ENCODE results near the gene OTOGL. TPM values are rescaled to one million over a fixed set of nuclear protein-coding genes. Genes with fewer than 3 reads are reported as not detected.
"Not testable (repeated sequence)": the region's sequence is repeated elsewhere in the genome, so short reads cannot be mapped to it uniquely, and the experiment has no call there.

The OTOGL gene
- total and polyA plus RNA-seq, 4 donors = 0.54 to 0.99 (median 0.57) TPM

GRCh38 chr12:80307436-80307835 is 208.1 kb downstream of the OTOGL start:
- H3K9me3 ChIP-seq (ENCODE audit: control insufficient read depth, insufficient read depth, low read length); DNase-seq (ENCODE audit: low read depth in 4 of 6, low spot score in 6 of 6); H3K4me3 ChIP-seq (ENCODE audit: low read depth, low read length); H3K4me1 ChIP-seq (ENCODE audit: control insufficient read depth, insufficient read depth, low read length); H3K27me3 ChIP-seq (ENCODE audit: control insufficient read depth, insufficient read depth, low read length); H3K27ac ChIP-seq (ENCODE audit: low read depth, low read length); H3K36me3 ChIP-seq (ENCODE audit: control insufficient read depth, insufficient read depth, low read length): not testable (repeated sequence)
- 96% methylated on average over 18 of the region's 27 CpGs for WGBS (ENCODE audit: insufficient coverage)

DNA sequence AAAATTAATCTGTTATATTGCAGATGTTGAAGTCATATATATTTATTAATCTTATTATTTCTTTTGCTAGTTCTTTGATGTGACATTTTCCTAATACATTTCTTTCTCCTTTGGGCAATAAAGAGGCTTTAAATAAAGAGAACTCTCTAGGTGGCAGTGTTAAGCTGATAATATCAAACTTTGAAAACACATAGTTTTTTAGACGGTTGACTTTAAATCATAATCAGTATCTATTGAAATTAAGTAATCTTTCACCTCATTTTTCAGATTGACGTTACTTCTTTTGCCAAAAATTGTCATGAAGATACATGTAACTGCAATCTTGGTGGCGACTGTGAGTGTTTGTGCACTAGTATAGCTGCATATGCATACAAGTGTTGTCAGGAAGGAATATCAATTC is 213.9 kb downstream of the OTOGL start:
- Histone ChIP-seq H3K36me3 (ENCODE audit: control insufficient read depth, insufficient read depth, low read length) (no peaks in the 10 kb centered on the region), H3K27me3 (ENCODE audit: control insufficient read depth, insufficient read depth, low read length) (no peaks in the 10 kb centered on the region), H3K4me1 (ENCODE audit: control insufficient read depth, insufficient read depth, low read length) (no peaks in the 10 kb centered on the region), H3K4me3 (ENCODE audit: low read depth, low read length) (no peak overlapping the region), H3K27ac (ENCODE audit: low read depth, low read length) (no peak overlapping the region), H3K9me3 (ENCODE audit: control insufficient read depth, insufficient read depth, low read length) (no peaks in the 10 kb centered on the region)
- no CpG with 5 or more reads among the region's 3 CpGs for WGBS (ENCODE audit: insufficient coverage)
- peak in 2 of 6 donors; percentile 9 to 46 for DNase-seq (ENCODE audit: low read depth in 4 of 6, low spot score in 6 of 6)

- H3K4me3 ChIP-seq (ENCODE audit: low read depth, low read length) = no peak overlapping the region
- H3K27ac ChIP-seq (ENCODE audit: low read depth, low read length) = no peak overlapping the region
- H3K27me3 ChIP-seq (ENCODE audit: control insufficient read depth, insufficient read depth, low read length) = no peaks in the 10 kb centered on the region
- H3K9me3 ChIP-seq (ENCODE audit: control insufficient read depth, insufficient read depth, low read length) = no peaks in the 10 kb centered on the region
- no CpG with 5 or more reads among the region's 1 CpG for WGBS (ENCODE audit: insufficient coverage)
- no peak for DNase-seq (ENCODE audit: low read depth in 4 of 6, low spot score in 6 of 6)
- H3K36me3 ChIP-seq (ENCODE audit: control insufficient read depth, insufficient read depth, low read length) = no peaks in the 10 kb centered on the region
- H3K4me1 ChIP-seq (ENCODE audit: control insufficient read depth, insufficient read depth, low read length) = no peaks in the 10 kb centered on the region
These were observed 215.4 kb downstream of the OTOGL start for GRCh38 chr12:80314741-80315140.

GRCh38 chr12:80316222-80316621 is 216.9 kb downstream of the OTOGL start:
- H3K4me3 ChIP-seq (ENCODE audit: low read depth, low read length) = no peak overlapping the region
- no peaks in the 10 kb centered on the region for H3K4me1 ChIP-seq (ENCODE audit: control insufficient read depth, insufficient read depth, low read length)
- H3K9me3 ChIP-seq (ENCODE audit: control insufficient read depth, insufficient read depth, low read length) = no peaks in the 10 kb centered on the region
- DNase-seq (ENCODE audit: low read depth in 4 of 6, low spot score in 6 of 6) = peak in 1 of 6 donors; percentile 82
- 86% methylated on average over 1 of the region's 2 CpGs for WGBS (ENCODE audit: insufficient coverage)
- H3K27ac ChIP-seq (ENCODE audit: low read depth, low read length) = no peak overlapping the region
- H3K27me3 ChIP-seq (ENCODE audit: control insufficient read depth, insufficient read depth, low read length) = no peaks in the 10 kb centered on the region
- H3K36me3 ChIP-seq (ENCODE audit: control insufficient read depth, insufficient read depth, low read length) = no peaks in the 10 kb centered on the region

GRCh38 chr12:80317307-80317706 is 218.0 kb downstream of the OTOGL start:
- H3K9me3 ChIP-seq (ENCODE audit: control insufficient read depth, insufficient read depth, low read length) = no peaks in the 10 kb centered on the region
- no peak overlapping the region for H3K27ac ChIP-seq (ENCODE audit: low read depth, low read length)
- no peaks in the 10 kb centered on the region for H3K36me3 ChIP-seq (ENCODE audit: control insufficient read depth, insufficient read depth, low read length)
- no peaks in the 10 kb centered on the region for H3K27me3 ChIP-seq (ENCODE audit: control insufficient read depth, insufficient read depth, low read length)
- no peaks in the 10 kb centered on the region for H3K4me1 ChIP-seq (ENCODE audit: control insufficient read depth, insufficient read depth, low read length)
- H3K4me3 ChIP-seq (ENCODE audit: low read depth, low read length) = no peak overlapping the region
- peak in 1 of 6 donors; percentile 47 for DNase-seq (ENCODE audit: low read depth in 4 of 6, low spot score in 6 of 6)

- Histone ChIP-seq H3K36me3 (ENCODE audit: control insufficient read depth, insufficient read depth, low read length) (no peaks in the 10 kb centered on the region), H3K27me3 (ENCODE audit: control insufficient read depth, insufficient read depth, low read length) (no peaks in the 10 kb centered on the region), H3K4me3 (ENCODE audit: low read depth, low read length) (no peak overlapping the region), H3K27ac (ENCODE audit: low read depth, low read length) (no peak overlapping the region), H3K9me3 (ENCODE audit: control insufficient read depth, insufficient read depth, low read length) (no peaks in the 10 kb centered on the region), H3K4me1 (ENCODE audit: control insufficient read depth, insufficient read depth, low read length) (no peaks in the 10 kb centered on the region)
- no CpG with 5 or more reads among the region's 1 CpG for WGBS (ENCODE audit: insufficient coverage)
- DNase-seq (ENCODE audit: low read depth in 4 of 6, low spot score in 6 of 6) = no peak
These were observed 218.6 kb downstream of the OTOGL start for GRCh38 chr12:80317899-80318298.

DNA sequence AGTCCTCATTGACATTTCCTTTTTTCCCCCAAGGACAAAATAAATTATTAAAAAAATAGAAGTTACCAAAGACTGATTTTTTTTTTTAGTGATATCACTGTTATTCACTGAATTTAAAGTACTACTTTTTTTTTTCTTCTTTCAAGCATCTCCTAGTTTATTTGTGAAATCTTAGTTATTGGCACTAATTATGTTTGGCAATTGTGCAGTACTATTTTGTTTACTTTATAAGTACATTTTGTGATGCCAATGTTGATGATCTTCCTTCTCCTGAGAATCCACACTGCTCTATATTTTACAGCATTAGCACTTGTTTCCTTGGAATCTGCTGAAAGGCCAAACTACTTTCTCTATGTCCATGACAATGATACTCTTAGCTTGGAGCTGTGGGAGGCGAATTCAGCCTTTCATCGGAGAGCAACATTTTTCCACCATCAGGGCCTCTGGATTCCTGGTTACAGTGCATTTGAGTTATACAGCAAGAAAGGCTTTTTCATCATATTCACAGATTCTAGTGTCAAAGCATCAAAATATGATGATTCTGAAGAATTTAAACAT is 220.9 kb downstream of the OTOGL start:
- Histone ChIP-seq H3K9me3 (ENCODE audit: control insufficient read depth, insufficient read depth, low read length) (no peaks in the 10 kb centered on the region), H3K27ac (ENCODE audit: low read depth, low read length) (no peak overlapping the region), H3K36me3 (ENCODE audit: control insufficient read depth, insufficient read depth, low read length) (no peaks in the 10 kb centered on the region), H3K27me3 (ENCODE audit: control insufficient read depth, insufficient read depth, low read length) (no peaks in the 10 kb centered on the region), H3K4me1 (ENCODE audit: control insufficient read depth, insufficient read depth, low read length) (no peaks in the 10 kb centered on the region), H3K4me3 (ENCODE audit: low read depth, low read length) (no peak overlapping the region)
- no CpG with 5 or more reads among the region's 2 CpGs for WGBS (ENCODE audit: insufficient coverage)
- DNase-seq (ENCODE audit: low read depth in 4 of 6, low spot score in 6 of 6) = no peak

DNA sequence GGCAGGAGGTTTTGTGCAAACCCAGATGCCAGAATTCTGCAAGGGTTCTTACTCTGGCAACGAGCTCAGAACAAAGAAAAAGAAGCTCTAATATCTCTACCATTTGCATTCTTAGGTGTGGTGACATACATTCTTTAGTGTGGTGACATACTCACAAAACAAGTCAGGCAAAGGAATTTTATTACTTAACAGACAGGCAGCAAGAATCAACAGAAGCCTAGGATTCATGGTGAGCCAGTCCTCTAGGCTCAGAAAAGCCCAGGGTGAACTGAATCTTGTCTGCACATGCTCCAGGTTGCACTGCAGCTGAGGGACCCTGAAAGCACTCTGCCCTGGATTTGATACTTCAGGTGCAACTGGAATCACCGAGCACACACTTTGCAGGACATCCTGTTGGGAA is 222.3 kb downstream of the OTOGL start:
- Histone ChIP-seq H3K4me3 (ENCODE audit: low read depth, low read length) (no peak overlapping the region), H3K36me3 (ENCODE audit: control insufficient read depth, insufficient read depth, low read length) (no peaks in the 10 kb centered on the region), H3K9me3 (ENCODE audit: control insufficient read depth, insufficient read depth, low read length) (no peaks in the 10 kb centered on the region), H3K27ac (ENCODE audit: low read depth, low read length) (no peak overlapping the region), H3K27me3 (ENCODE audit: control insufficient read depth, insufficient read depth, low read length) (no peaks in the 10 kb centered on the region), H3K4me1 (ENCODE audit: control insufficient read depth, insufficient read depth, low read length) (no peaks in the 10 kb centered on the region)
- DNase-seq (ENCODE audit: low read depth in 4 of 6, low spot score in 6 of 6) = no peak
- WGBS (ENCODE audit: insufficient coverage) = 100% methylated on average over 1 of the region's 2 CpGs

DNA sequence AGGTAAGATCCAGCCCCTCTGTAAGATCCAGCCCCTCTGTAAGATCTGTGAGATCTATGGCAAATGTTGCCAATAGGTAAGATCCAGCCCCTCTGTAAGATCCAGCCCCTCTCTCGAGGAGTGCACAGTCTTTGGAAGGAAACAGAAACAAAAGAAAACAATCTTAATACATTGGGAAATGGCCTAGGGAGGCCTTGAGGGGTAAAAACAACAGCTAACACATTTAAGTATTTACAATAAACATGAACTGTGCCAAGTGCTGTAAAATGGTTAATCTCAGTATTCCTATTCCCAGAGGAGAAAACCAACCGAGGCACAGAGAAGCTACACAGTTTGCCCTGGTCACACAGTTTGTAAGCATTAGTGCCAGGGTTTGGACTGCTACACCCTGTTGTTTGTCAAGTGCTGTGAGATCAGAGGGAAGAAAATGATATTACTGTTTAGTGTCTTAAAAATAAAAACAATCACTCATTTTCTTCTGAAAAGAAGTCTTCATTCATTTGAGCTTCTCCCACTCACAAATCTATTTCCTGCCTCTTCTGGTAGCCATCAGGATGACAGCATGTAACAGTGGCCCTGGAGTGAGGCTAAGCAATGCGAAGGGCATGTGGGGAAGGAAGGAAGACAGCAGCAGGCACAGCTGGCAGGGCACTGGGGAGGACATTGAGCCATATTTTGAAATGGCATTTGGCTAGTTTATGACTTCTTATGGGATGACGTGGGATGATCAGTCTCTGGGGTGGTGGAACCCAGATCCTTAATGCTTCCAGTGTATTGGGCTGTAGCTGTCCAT is 226.0 kb downstream of the OTOGL start:
- H3K27ac ChIP-seq (ENCODE audit: low read depth, low read length) = no peak overlapping the region
- DNase-seq (ENCODE audit: low read depth in 4 of 6, low spot score in 6 of 6) = no peak
- no peaks in the 10 kb centered on the region for H3K4me1 ChIP-seq (ENCODE audit: control insufficient read depth, insufficient read depth, low read length)
- no peaks in the 10 kb centered on the region for H3K27me3 ChIP-seq (ENCODE audit: control insufficient read depth, insufficient read depth, low read length)
- H3K9me3 ChIP-seq (ENCODE audit: control insufficient read depth, insufficient read depth, low read length) = no peaks in the 10 kb centered on the region
- no peak overlapping the region for H3K4me3 ChIP-seq (ENCODE audit: low read depth, low read length)
- 71% methylated on average over 2 of the region's 4 CpGs for WGBS (ENCODE audit: insufficient coverage)
- no peaks in the 10 kb centered on the region for H3K36me3 ChIP-seq (ENCODE audit: control insufficient read depth, insufficient read depth, low read length)

DNA sequence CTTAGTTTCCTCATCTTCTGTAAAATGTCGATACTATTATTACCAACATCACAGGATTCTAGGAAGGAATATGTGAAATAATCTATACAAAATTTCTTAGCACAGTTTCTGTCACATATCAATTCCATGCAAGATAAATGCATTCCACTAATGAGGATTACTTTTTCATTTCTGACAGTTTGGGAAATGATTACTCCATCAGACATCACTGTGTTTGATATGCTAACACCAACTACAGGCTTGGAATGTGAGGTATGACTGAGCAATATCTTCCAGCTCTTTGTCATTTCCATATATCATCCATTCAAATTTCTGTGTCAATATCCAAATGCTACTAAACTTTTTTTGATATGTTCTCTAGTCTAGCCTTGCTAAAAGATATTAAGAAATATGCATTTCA is 233.5 kb downstream of the OTOGL start:
- H3K27me3 ChIP-seq (ENCODE audit: control insufficient read depth, insufficient read depth, low read length) = no peaks in the 10 kb centered on the region
- DNase-seq (ENCODE audit: low read depth in 4 of 6, low spot score in 6 of 6) = no peak
- WGBS (ENCODE audit: insufficient coverage) = no CpG with 5 or more reads among the region's 1 CpG
- no peaks in the 10 kb centered on the region for H3K36me3 ChIP-seq (ENCODE audit: control insufficient read depth, insufficient read depth, low read length)
- H3K4me1 ChIP-seq (ENCODE audit: control insufficient read depth, insufficient read depth, low read length) = no peaks in the 10 kb centered on the region
- H3K4me3 ChIP-seq (ENCODE audit: low read depth, low read length) = no peak overlapping the region
- no peaks in the 10 kb centered on the region for H3K9me3 ChIP-seq (ENCODE audit: control insufficient read depth, insufficient read depth, low read length)
- no peak overlapping the region for H3K27ac ChIP-seq (ENCODE audit: low read depth, low read length)
